Coronary artery (tissue), 2 donors: Measurements from ENCODE around the gene FARP1.

Experiments used
- DNase-seq: peaks from one replicate; pipeline ENCODE4 v3.0.0-alpha.2; 2017; ENCODE audit warnings: low spot score
- H3K27ac ChIP-seq, 2 donors: fragments of 200-600 bp; sonication (generic); one replicate each; pipeline ENCODE4 v1.5.1; 2016 to 2019
- H3K4me3 ChIP-seq: fragments of 200-600 bp; sonication (generic); 2 replicates; pipeline ENCODE4 v1.5.1; 2016; ENCODE audit warnings: mild to moderate bottlenecking, moderate library complexity
- CTCF ChIP-seq: fragments of 200-600 bp; sonication (generic); IDR thresholded peaks from one replicate; pipeline ENCODE4 v1.5.1; 2019; ENCODE audit warnings: antibody characterized with exemption

Gene FARP1

GRCh38 chr13:98200211-98200878 is 57.5 kb downstream of the FARP1 start:
- DNase-seq: no peak
- no peak for TF ChIP-seq CTCF
- H3K4me3 ChIP-seq: no peak overlapping the region
- no peak overlapping the region for H3K27ac ChIP-seq

- TF ChIP-seq CTCF: no peak
- Histone ChIP-seq H3K27ac (no peak overlapping the region), H3K4me3 (no peak overlapping the region)
- DNase-seq: no peak
Observed at GRCh38 chr13:98201189-98201588, 58.3 kb downstream of the FARP1 start.

GRCh38 chr13:98201984-98202383 is 59.1 kb downstream of the FARP1 start:
- H3K4me3 ChIP-seq: no peak overlapping the region
- no peak for DNase-seq
- H3K27ac ChIP-seq: no peak overlapping the region
- no peak for TF ChIP-seq CTCF

GRCh38 chr13:98203646-98204326 is 60.9 kb downstream of the FARP1 start:
- DNase-seq: no peak
- no peak for TF ChIP-seq CTCF
- H3K27ac ChIP-seq: peak overlapping the region in 1 of 2 donors; percentile 56

GRCh38 chr13:98204546-98204945 is 61.7 kb downstream of the FARP1 start:
- no peak overlapping the region for H3K27ac ChIP-seq
- no peak for DNase-seq
- TF ChIP-seq CTCF: no peak

More at GRCh38 chr13:98203646-98204326, 60.9 kb downstream of the FARP1 start:
- H3K4me3 ChIP-seq: no peak overlapping the region

GRCh38 chr13:98206946-98207345 is 64.1 kb downstream of the FARP1 start:
- Histone ChIP-seq H3K27ac (peak overlapping the region; percentile 56 to 58), H3K4me3 (no peak overlapping the region)
- no peak for TF ChIP-seq CTCF
- DNase-seq: no peak

More at GRCh38 chr13:98204546-98204945, 61.7 kb downstream of the FARP1 start:
- H3K4me3 ChIP-seq: no peak overlapping the region

- Histone ChIP-seq H3K4me3 (peak overlapping the region; percentile 18), H3K27ac (peak overlapping the region; percentile 58 to 91)
- no peak for TF ChIP-seq CTCF
- DNase-seq: no peak
Observed at GRCh38 chr13:98207416-98207815, 64.5 kb downstream of the FARP1 start.
